CD14-positive monocyte (primary cell): ENCODE results near the gene RETREG1. TPM values are rescaled to one million over a fixed set of nuclear protein-coding genes. Genes with fewer than 3 reads are reported as not detected.

Source experiments
- DNase-seq, 3 donors: peaks; one replicate each; pipeline ENCODE4 v3.0.0-alpha.2; 2011 to 2022
- H2AFZ ChIP-seq: 2 replicates; pipeline ENCODE4 v1.6.0; 2012; ENCODE audit warnings: mild to moderate bottlenecking, low read depth, low read length, inconsistent platforms; ENCODE audit not compliant: insufficient read depth, poor library complexity, severe bottlenecking
- H3K27ac ChIP-seq, 2 donors: 1 replicate in 1 of 2; 2 replicates in 1 of 2; pipeline ENCODE4 v1.5.1; 2012 to 2013; ENCODE audit warnings: low read length in 2 of 2, control low read depth in 1 of 2, inconsistent platforms in 1 of 2, low read depth in 1 of 2, mild to moderate bottlenecking in 1 of 2
- H3K27me3 ChIP-seq, 2 donors: one replicate each; pipeline versions ENCODE4 v1.6.0 to v1.6.1; 2011 to 2013; ENCODE audit warnings: low read length in 2 of 2; ENCODE audit not compliant: control insufficient read depth in 2 of 2, insufficient read depth in 2 of 2
- H3K36me3 ChIP-seq, 2 donors: replicated peaks in 1 of 2; 1 replicate in 1 of 2; 2 replicates in 1 of 2; pipeline versions ENCODE4 v1.5.1 to v1.6.1; 2012 to 2013; ENCODE audit warnings: low read length in 2 of 2, control low read depth in 1 of 2, inconsistent platforms in 1 of 2, mild to moderate bottlenecking in 1 of 2; ENCODE audit not compliant: insufficient read depth in 2 of 2, control insufficient read depth in 1 of 2
- H3K4me1 ChIP-seq, 2 donors: 1 replicate in 1 of 2; 2 replicates in 1 of 2; pipeline versions ENCODE4 v1.5.1 to v1.6.1; 2012 to 2013; ENCODE audit warnings: low read length in 2 of 2, control low read depth in 1 of 2, inconsistent platforms in 1 of 2, mild to moderate bottlenecking in 1 of 2, moderate library complexity in 1 of 2; ENCODE audit not compliant: insufficient read depth in 2 of 2, control insufficient read depth in 1 of 2
- H3K4me2 ChIP-seq: replicated peaks from 2 replicates; pipeline ENCODE3; 2012; ENCODE audit warnings: low read length, moderate library complexity, mild to moderate bottlenecking; ENCODE audit not compliant: poor library complexity, severe bottlenecking; ENCODE audit errors: extremely low read depth
- H3K4me3 ChIP-seq, 3 experiments: fragments of 200-600 bp in 1 of 3; sonication (generic) in 1 of 3; replicated peaks in 1 of 3; 1 replicate in 2 of 3; 2 replicates in 1 of 3; pipeline ENCODE4 v1.5.1; 2011 to 2013; ENCODE audit warnings: low read length in 3 of 3, mild to moderate bottlenecking in 3 of 3, control low read depth in 2 of 3, low read depth in 2 of 3, inconsistent platforms in 1 of 3, moderate library complexity in 1 of 3
- H3K79me2 ChIP-seq: 2 replicates; pipeline ENCODE4 v1.6.0; 2012; ENCODE audit warnings: mild to moderate bottlenecking, control low read depth, inconsistent platforms, low read length, moderate library complexity; ENCODE audit not compliant: insufficient read depth
- H3K9ac ChIP-seq: 2 replicates; pipeline ENCODE4 v1.6.0; 2017; ENCODE audit warnings: low read length, mild to moderate bottlenecking; ENCODE audit not compliant: insufficient read depth, poor library complexity, severe bottlenecking
- H3K9me3 ChIP-seq, 2 donors: replicated peaks in 1 of 2; 1 replicate in 1 of 2; 2 replicates in 1 of 2; pipeline versions ENCODE4 v1.5.1 to v1.6.1; 2012 to 2013; ENCODE audit warnings: low read length in 2 of 2, control low read depth in 1 of 2; ENCODE audit not compliant: control insufficient read depth in 1 of 2, insufficient read depth in 1 of 2
- H4K20me1 ChIP-seq: 2 replicates; pipeline ENCODE4 v1.6.0; 2012; ENCODE audit warnings: mild to moderate bottlenecking, low read length, control low read depth, moderate library complexity; ENCODE audit not compliant: insufficient read depth
- H3K27ac Mint-ChIP-seq, 7 donors: one replicate each; pipeline ENCODE4 v1.8.0; 2020; ENCODE audit warnings: mild to moderate bottlenecking in 7 of 7, mixed read lengths in 7 of 7, moderate library complexity in 6 of 7, inconsistent platforms in 2 of 7
- H3K27me3 Mint-ChIP-seq, 3 donors: one replicate each; pipeline ENCODE4 v1.8.0; 2021 to 2022; ENCODE audit warnings: low read depth in 3 of 3, mild to moderate bottlenecking in 3 of 3, mixed read lengths in 3 of 3, moderate library complexity in 3 of 3, inconsistent platforms in 1 of 3
- H3K36me3 Mint-ChIP-seq, 2 donors: one replicate each; pipeline ENCODE4 v1.8.0; 2020; ENCODE audit warnings: mixed read lengths in 2 of 2, inconsistent platforms in 1 of 2, mild to moderate bottlenecking in 1 of 2
- H3K4me1 Mint-ChIP-seq: one replicate; pipeline ENCODE4 v1.8.0; 2020; ENCODE audit warnings: mild to moderate bottlenecking, mixed read lengths
- H3K4me3 Mint-ChIP-seq, 2 donors: one replicate each; pipeline ENCODE4 v1.8.0; 2020; ENCODE audit warnings: mild to moderate bottlenecking in 2 of 2, mixed read lengths in 2 of 2, moderate library complexity in 1 of 2
- H3K9me3 Mint-ChIP-seq, 7 donors: one replicate each; pipeline ENCODE4 v1.8.0; 2020 to 2022; ENCODE audit warnings: mixed read lengths in 7 of 7, mild to moderate bottlenecking in 6 of 7, moderate library complexity in 6 of 7, inconsistent platforms in 2 of 7
- WGBS: methylation state at CpG from one replicate; pipeline ENCODE4 v1.1.5; 2013; ENCODE audit warnings: missing lambda C conversion rate; ENCODE audit not compliant: insufficient coverage; 5-methylcytosine and 5-hydroxymethylcytosine counted together
- intact Hi-C, 2 donors: fragments of 100-400 bp; cut with micrococcal nuclease; formaldehyde crosslinking; loops; one replicate each; pipeline versions ENCODE4 v1.15.0 to v1.15.1; 2023
- polyA plus RNA-seq, 3 donors: library from polyadenylated mRNA; depleted of rRNA in 1 of 3; unstranded in 2 of 3; stranded (reverse) in 1 of 3; fragments of 300-500 nt in 2 of 3; fragments of >200 nt in 1 of 3; fragmentation: Illumina TruSeq in 2 of 3; gene quantifications; 1 replicate in 2 of 3; 2 replicates in 1 of 3; pipeline ENCODE4 v1.2.3, GENCODE V29; 2012 to 2021
- TF ChIP-seq, protein P1 (sequence below): fragments of 200-600 bp; IDR thresholded peaks from one replicate; pipeline ENCODE4 v1.8.0; 2022; ENCODE audit warnings: antibody characterized with exemption, mild to moderate bottlenecking

Gene RETREG1
- polyA plus RNA-seq, 3 donors: 3.5 to 6.4 (median 4.7) TPM

GRCh38 chr5:16507716-16508115 is 109.1 kb downstream of the RETREG1 start:
- intact Hi-C loops: no loop called here
- Histone ChIP-seq H3K4me2 (no peak overlapping the region), H3K27ac (no peak overlapping the region), H3K9me3 (no peaks in the 10 kb centered on the region), H3K4me1 (peaks cover 0 to 11% of the 10 kb centered on the region in 2 donors), H3K9ac (no peak overlapping the region), H3K36me3 (no peaks in the 10 kb centered on the region), H3K79me2 (no peaks in the 10 kb centered on the region), H4K20me1 (no peaks in the 10 kb centered on the region), H3K27me3 (no peaks in the 10 kb centered on the region), H2AFZ (no peak overlapping the region), H3K4me3 (no peak overlapping the region)
- TF ChIP-seq, protein P1, sequence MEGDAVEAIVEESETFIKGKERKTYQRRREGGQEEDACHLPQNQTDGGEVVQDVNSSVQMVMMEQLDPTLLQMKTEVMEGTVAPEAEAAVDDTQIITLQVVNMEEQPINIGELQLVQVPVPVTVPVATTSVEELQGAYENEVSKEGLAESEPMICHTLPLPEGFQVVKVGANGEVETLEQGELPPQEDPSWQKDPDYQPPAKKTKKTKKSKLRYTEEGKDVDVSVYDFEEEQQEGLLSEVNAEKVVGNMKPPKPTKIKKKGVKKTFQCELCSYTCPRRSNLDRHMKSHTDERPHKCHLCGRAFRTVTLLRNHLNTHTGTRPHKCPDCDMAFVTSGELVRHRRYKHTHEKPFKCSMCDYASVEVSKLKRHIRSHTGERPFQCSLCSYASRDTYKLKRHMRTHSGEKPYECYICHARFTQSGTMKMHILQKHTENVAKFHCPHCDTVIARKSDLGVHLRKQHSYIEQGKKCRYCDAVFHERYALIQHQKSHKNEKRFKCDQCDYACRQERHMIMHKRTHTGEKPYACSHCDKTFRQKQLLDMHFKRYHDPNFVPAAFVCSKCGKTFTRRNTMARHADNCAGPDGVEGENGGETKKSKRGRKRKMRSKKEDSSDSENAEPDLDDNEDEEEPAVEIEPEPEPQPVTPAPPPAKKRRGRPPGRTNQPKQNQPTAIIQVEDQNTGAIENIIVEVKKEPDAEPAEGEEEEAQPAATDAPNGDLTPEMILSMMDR: no peak
- DNase-seq: no peak
- Mint-ChIP-seq H3K4me3 (no peak overlapping the region), H3K36me3 (no peaks in the 10 kb centered on the region), H3K27ac (no peak overlapping the region), H3K9me3 (peaks cover 0 to 3% (median 0%) of the 10 kb centered on the region in 7 donors), H3K4me1 (peaks cover 17% of the 10 kb centered on the region), H3K27me3 (peaks cover 0 to 1% (median 0%) of the 10 kb centered on the region in 3 donors)

DNA sequence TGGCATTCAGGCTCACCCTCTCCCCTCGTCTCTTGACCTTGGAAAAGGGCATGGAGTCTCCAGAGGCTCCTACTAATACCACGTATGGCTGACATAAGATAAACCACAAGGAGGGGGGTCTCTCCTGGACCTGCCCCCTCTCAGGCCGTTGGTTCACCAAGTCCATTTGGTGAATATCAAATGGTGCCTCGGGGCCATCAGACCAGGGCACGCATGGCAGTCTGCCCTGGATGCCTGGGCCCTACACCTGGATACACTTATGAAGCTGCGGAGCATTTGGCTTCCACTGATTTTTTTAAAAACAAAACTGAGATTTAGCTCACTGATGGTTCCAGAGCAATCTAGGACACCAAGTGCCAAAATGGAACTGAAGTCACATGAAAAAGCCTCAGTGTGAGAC is 110.9 kb downstream of the RETREG1 start:
- TF ChIP-seq, protein P1: no peak
- H3K27me3 ChIP-seq: no peaks in the 10 kb centered on the region
- no peak overlapping the region for H3K27ac ChIP-seq
- H3K9me3 Mint-ChIP-seq: peaks cover 0 to 2% (median 0%) of the 10 kb centered on the region in 7 donors
- no peak for DNase-seq
- H3K27me3 Mint-ChIP-seq: peaks cover 0 to 1% (median 0%) of the 10 kb centered on the region in 3 donors
- intact Hi-C loops: no loop called here
- H3K4me1 ChIP-seq: peaks cover 0 to 11% of the 10 kb centered on the region in 2 donors
- 95% methylated on average over 4 of the region's 6 CpGs for WGBS
- no peaks in the 10 kb centered on the region for H3K79me2 ChIP-seq
- H2AFZ ChIP-seq: no peak overlapping the region
- no peak overlapping the region for H3K4me2 ChIP-seq
- H4K20me1 ChIP-seq: no peaks in the 10 kb centered on the region
- H3K4me3 Mint-ChIP-seq: no peak overlapping the region
- no peaks in the 10 kb centered on the region for H3K36me3 ChIP-seq
- H3K4me3 ChIP-seq: no peak overlapping the region
- H3K9ac ChIP-seq: no peak overlapping the region
- no peaks in the 10 kb centered on the region for H3K36me3 Mint-ChIP-seq
- H3K27ac Mint-ChIP-seq: no peak overlapping the region
- H3K9me3 ChIP-seq: no peaks in the 10 kb centered on the region
- H3K4me1 Mint-ChIP-seq: peaks cover 17% of the 10 kb centered on the region
